ENCODE measurements around the gene LONRF2. TPM values are rescaled to one million over a fixed set of nuclear protein-coding genes. Genes with fewer than 3 reads are reported as not detected.
A peak's percentile ranks its signal among the peaks of the same experiment; 100 is the strongest.

Gene LONRF2
- total and polyA plus RNA-seq, 7 experiments from 2014 or later: 0.05 to 0.24 TPM; not detected in 5

GRCh38 chr2:100246163-100247145 is 75.8 kb downstream of the LONRF2 start:
- no peaks in the 10 kb centered on the region for H3K4me1 Mint-ChIP-seq
- H3K4me1 ChIP-seq (ENCODE audit: control insufficient read depth in 2 of 2, insufficient read depth in 2 of 2, low read length in 2 of 2): no peaks in the 10 kb centered on the region
- no peak overlapping the region for H3K4me3 Mint-ChIP-seq
- no peak overlapping the region for H3K27ac Mint-ChIP-seq
- no peaks in the 10 kb centered on the region for H3K36me3 Mint-ChIP-seq
- ChIA-PET POLR2A (no interaction called here), CTCF (interaction anchor here (1.2 kb wide), 1 partner anchor 10 kb away, joined by 3 read pairs; no protein-coding TSS in a partner anchor)
- H3K27me3 Mint-ChIP-seq: peaks cover 0 to 15% (median 11%) of the 10 kb centered on the region in 5 donors
- H3K27ac ChIP-seq (ENCODE audit: low read depth, low read length): no peak overlapping the region
- no peak overlapping the region for H3K4me3 ChIP-seq (ENCODE audit: low read length)
- H3K27me3 ChIP-seq (ENCODE audit: control insufficient read depth in 2 of 2, insufficient read depth in 2 of 2, low read length in 2 of 2): no peaks in the 10 kb centered on the region
- ATAC-seq (peak; percentile 53), DNase-seq (peak in 5 of 9 donors; percentile 23 to 36 (median 31))
- no peaks in the 10 kb centered on the region for H3K9me3 ChIP-seq (ENCODE audit: control insufficient read depth in 2 of 3, low read length in 3 of 3)
- intact Hi-C loops (cut with micrococcal nuclease): loop anchor here in 1 of 2 donors (10.0 kb wide), 1 partner anchor 132 kb away; no protein-coding TSS in a partner anchor
- no peaks in the 10 kb centered on the region for H3K9me3 Mint-ChIP-seq
- H3K36me3 ChIP-seq (ENCODE audit: control insufficient read depth in 2 of 3, insufficient read depth in 3 of 3, low read length in 3 of 3): no peaks in the 10 kb centered on the region

- H3K4me3 ChIP-seq (ENCODE audit: low read length): no peak overlapping the region
- Mint-ChIP-seq H3K4me3 (no peak overlapping the region), H3K9me3 (no peaks in the 10 kb centered on the region), H3K4me1 (no peaks in the 10 kb centered on the region), H3K36me3 (no peaks in the 10 kb centered on the region), H3K27ac (no peak overlapping the region), H3K27me3 (peaks cover 0 to 15% (median 11%) of the 10 kb centered on the region in 5 donors)
- H3K27ac ChIP-seq (ENCODE audit: low read depth, low read length): no peak overlapping the region
- H3K9me3 ChIP-seq (ENCODE audit: control insufficient read depth in 2 of 3, low read length in 3 of 3): no peaks in the 10 kb centered on the region
- POLR2A ChIA-PET: no interaction called here
- H3K36me3 ChIP-seq (ENCODE audit: control insufficient read depth in 2 of 3, insufficient read depth in 3 of 3, low read length in 3 of 3): no peaks in the 10 kb centered on the region
- no peak for DNase-seq
- intact Hi-C loops (cut with micrococcal nuclease): loop anchor here in 1 of 2 donors (10.0 kb wide), 1 partner anchor 131 kb away; no protein-coding TSS in a partner anchor
- no peaks in the 10 kb centered on the region for H3K4me1 ChIP-seq (ENCODE audit: control insufficient read depth in 2 of 2, insufficient read depth in 2 of 2, low read length in 2 of 2)
- no peak for ATAC-seq
- CTCF ChIA-PET: interaction anchor here (0.7 to 1.2 kb wide), 3 partner anchors 9 to 686 kb away, joined by 3 to 5 read pairs (median 3); no protein-coding TSS in a partner anchor
- H3K27me3 ChIP-seq (ENCODE audit: control insufficient read depth in 2 of 2, insufficient read depth in 2 of 2, low read length in 2 of 2): no peaks in the 10 kb centered on the region
Observed at GRCh38 chr2:100245681-100246080, 76.6 kb downstream of the LONRF2 start.

- no peaks in the 10 kb centered on the region for H3K9me3 Mint-ChIP-seq
- ATAC-seq: no peak
- no peaks in the 10 kb centered on the region for H3K4me1 Mint-ChIP-seq
- H3K27me3 ChIP-seq (ENCODE audit: control insufficient read depth in 2 of 2, insufficient read depth in 2 of 2, low read length in 2 of 2): no peaks in the 10 kb centered on the region
- H3K36me3 ChIP-seq (ENCODE audit: control insufficient read depth in 2 of 3, insufficient read depth in 3 of 3, low read length in 3 of 3): no peaks in the 10 kb centered on the region
- ChIA-PET CTCF (interaction anchor here (0.7 to 1.2 kb wide), 4 partner anchors 8 to 685 kb away, joined by 3 to 5 read pairs (median 3); no protein-coding TSS in a partner anchor), POLR2A (no interaction called here)
- DNase-seq: no peak
- H3K27me3 Mint-ChIP-seq: peaks cover 0 to 10% (median 9%) of the 10 kb centered on the region in 5 donors
- H3K4me3 ChIP-seq (ENCODE audit: low read length): no peak overlapping the region
- intact Hi-C loops (cut with micrococcal nuclease): loop anchor here (5.0 to 10.0 kb wide), 2 partner anchors 130 to 428 kb away; no protein-coding TSS in a partner anchor
- no peaks in the 10 kb centered on the region for H3K4me1 ChIP-seq (ENCODE audit: control insufficient read depth in 2 of 2, insufficient read depth in 2 of 2, low read length in 2 of 2)
- no peak overlapping the region for H3K4me3 Mint-ChIP-seq
- H3K27ac ChIP-seq (ENCODE audit: low read depth, low read length): no peak overlapping the region
- no peak overlapping the region for H3K27ac Mint-ChIP-seq
- H3K9me3 ChIP-seq (ENCODE audit: control insufficient read depth in 2 of 3, low read length in 3 of 3): no peaks in the 10 kb centered on the region
- no peaks in the 10 kb centered on the region for H3K36me3 Mint-ChIP-seq
Observed at GRCh38 chr2:100244881-100245605, 77.3 kb downstream of the LONRF2 start.

- Histone ChIP-seq H3K4me3 (ENCODE audit: low read length) (no peak overlapping the region), H3K4me1 (ENCODE audit: control insufficient read depth in 2 of 2, insufficient read depth in 2 of 2, low read length in 2 of 2) (no peaks in the 10 kb centered on the region), H3K36me3 (ENCODE audit: control insufficient read depth in 2 of 3, insufficient read depth in 3 of 3, low read length in 3 of 3) (no peaks in the 10 kb centered on the region), H3K9me3 (ENCODE audit: control insufficient read depth in 2 of 3, low read length in 3 of 3) (no peaks in the 10 kb centered on the region), H3K27ac (ENCODE audit: low read depth, low read length) (no peak overlapping the region), H3K27me3 (ENCODE audit: control insufficient read depth in 2 of 2, insufficient read depth in 2 of 2, low read length in 2 of 2) (no peaks in the 10 kb centered on the region)
- Mint-ChIP-seq H3K36me3 (no peaks in the 10 kb centered on the region), H3K9me3 (no peaks in the 10 kb centered on the region), H3K27ac (peak overlapping the region in 1 of 9 donors; percentile 68), H3K4me1 (no peaks in the 10 kb centered on the region), H3K4me3 (no peak overlapping the region), H3K27me3 (peaks cover 0 to 9% (median 6%) of the 10 kb centered on the region in 5 donors)
- ATAC-seq (no peak), DNase-seq (no peak)
- ChIA-PET POLR2A (no interaction called here), CTCF (no interaction called here)
- intact Hi-C loops (cut with micrococcal nuclease): loop anchor here (1.0 to 10.0 kb wide), 3 partner anchors 129 to 684 kb away; no protein-coding TSS in a partner anchor
Observed at GRCh38 chr2:100243631-100244030, 78.7 kb downstream of the LONRF2 start.

GRCh38 chr2:100242891-100243619 is 79.2 kb downstream of the LONRF2 start:
- CTCF ChIA-PET: interaction anchor here (2.3 kb wide), 1 partner anchor 682 kb away, joined by 8 read pairs; no protein-coding TSS in a partner anchor
- POLR2A ChIA-PET: no interaction called here
- Mint-ChIP-seq H3K27me3 (peaks cover 0 to 9% (median 4%) of the 10 kb centered on the region in 5 donors), H3K27ac (no peak overlapping the region), H3K9me3 (no peaks in the 10 kb centered on the region), H3K4me1 (no peaks in the 10 kb centered on the region), H3K36me3 (no peaks in the 10 kb centered on the region), H3K4me3 (no peak overlapping the region)
- ATAC-seq: peak; percentile 56
- intact Hi-C loops (cut with micrococcal nuclease): loop anchor here (1.0 to 10.0 kb wide), 3 partner anchors 128 to 684 kb away; no protein-coding TSS in a partner anchor
- Histone ChIP-seq H3K36me3 (ENCODE audit: control insufficient read depth in 2 of 3, insufficient read depth in 3 of 3, low read length in 3 of 3) (no peaks in the 10 kb centered on the region), H3K4me3 (ENCODE audit: low read length) (no peak overlapping the region), H3K4me1 (ENCODE audit: control insufficient read depth in 2 of 2, insufficient read depth in 2 of 2, low read length in 2 of 2) (no peaks in the 10 kb centered on the region), H3K27ac (ENCODE audit: low read depth, low read length) (no peak overlapping the region), H3K27me3 (ENCODE audit: control insufficient read depth in 2 of 2, insufficient read depth in 2 of 2, low read length in 2 of 2) (no peaks in the 10 kb centered on the region), H3K9me3 (ENCODE audit: control insufficient read depth in 2 of 3, low read length in 3 of 3) (no peaks in the 10 kb centered on the region)
- DNase-seq: peak in 6 of 9 donors; percentile 17 to 48 (median 43)

GRCh38 chr2:100242476-100242875 is 79.8 kb downstream of the LONRF2 start:
- ATAC-seq (no peak), DNase-seq (no peak)
- Histone ChIP-seq H3K4me3 (ENCODE audit: low read length) (no peak overlapping the region), H3K9me3 (ENCODE audit: control insufficient read depth in 2 of 3, low read length in 3 of 3) (no peaks in the 10 kb centered on the region), H3K36me3 (ENCODE audit: control insufficient read depth in 2 of 3, insufficient read depth in 3 of 3, low read length in 3 of 3) (no peaks in the 10 kb centered on the region), H3K4me1 (ENCODE audit: control insufficient read depth in 2 of 2, insufficient read depth in 2 of 2, low read length in 2 of 2) (no peaks in the 10 kb centered on the region), H3K27ac (ENCODE audit: low read depth, low read length) (no peak overlapping the region), H3K27me3 (ENCODE audit: control insufficient read depth in 2 of 2, insufficient read depth in 2 of 2, low read length in 2 of 2) (no peaks in the 10 kb centered on the region)
- intact Hi-C loops (cut with micrococcal nuclease): loop anchor here (5.0 to 10.0 kb wide), 2 partner anchors 128 to 425 kb away; no protein-coding TSS in a partner anchor
- ChIA-PET POLR2A (no interaction called here), CTCF (interaction anchor here (1.7 to 2.3 kb wide), 2 partner anchors 682 to 683 kb away, joined by 8 read pairs; no protein-coding TSS in a partner anchor)
- no peak overlapping the region for H3K27ac Mint-ChIP-seq
- peaks cover 0 to 9% (median 4%) of the 10 kb centered on the region in 5 donors for H3K27me3 Mint-ChIP-seq
- peaks cover 0 to 1% (median 0%) of the 10 kb centered on the region in 7 donors for H3K4me1 Mint-ChIP-seq
- no peak overlapping the region for H3K4me3 Mint-ChIP-seq
- no peaks in the 10 kb centered on the region for H3K36me3 Mint-ChIP-seq
- no peaks in the 10 kb centered on the region for H3K9me3 Mint-ChIP-seq

All from naive thymus-derived CD4-positive, alpha-beta T cell (primary cell).